T follicular helper cell (primary cell): Measurements from ENCODE around the gene DPP10.
"Not testable (repeated sequence)": the region's sequence is repeated elsewhere in the genome, so short reads cannot be mapped to it uniquely, and the experiment has no call there.

Experiments
- DNase-seq: peaks from one replicate; pipeline ENCODE4 v3.0.0-alpha.2; 2020; ENCODE audit warnings: low read depth

The DPP10 gene

GRCh38 chr2:114515882-114516281, 73.4 kb downstream of the DPP10 start:
- no peak for DNase-seq

- no peak for DNase-seq
Observed at GRCh38 chr2:114517580-114517979, 75.1 kb downstream of the DPP10 start.

- no peak for DNase-seq
Observed at GRCh38 chr2:114518738-114519137, 76.3 kb downstream of the DPP10 start.

GRCh38 chr2:114522612-114523011, 80.2 kb downstream of the DPP10 start:
- DNase-seq = not testable (repeated sequence)

- no peak for DNase-seq
Observed at GRCh38 chr2:114525955-114526354, 83.5 kb downstream of the DPP10 start.

- no peak for DNase-seq
Observed at GRCh38 chr2:114526841-114527240, 84.4 kb downstream of the DPP10 start.

GRCh38 chr2:114527330-114527983, 85.0 kb downstream of the DPP10 start:
- DNase-seq = no peak

- no peak for DNase-seq
Observed at GRCh38 chr2:114534116-114535084, 92.0 kb downstream of the DPP10 start.

- DNase-seq = no peak
Observed at GRCh38 chr2:114537777-114538176, 95.3 kb downstream of the DPP10 start.

- no peak for DNase-seq
Observed at GRCh38 chr2:114542695-114543094, 100.3 kb downstream of the DPP10 start.

- no peak for DNase-seq
Observed at GRCh38 chr2:114543236-114543766, 100.9 kb downstream of the DPP10 start.

GRCh38 chr2:114545052-114545451, 102.6 kb downstream of the DPP10 start:
- no peak for DNase-seq

GRCh38 chr2:114546531-114546930, 104.1 kb downstream of the DPP10 start:
- DNase-seq = no peak

- DNase-seq = no peak
Observed at GRCh38 chr2:114548151-114548550, 105.7 kb downstream of the DPP10 start.

GRCh38 chr2:114550364-114550763, 107.9 kb downstream of the DPP10 start:
- DNase-seq = no peak

GRCh38 chr2:114550895-114551793, 108.7 kb downstream of the DPP10 start:
- no peak for DNase-seq

- DNase-seq = no peak
Observed at GRCh38 chr2:114553027-114553426, 110.6 kb downstream of the DPP10 start.

- no peak for DNase-seq
Observed at GRCh38 chr2:114569166-114569565, 126.7 kb downstream of the DPP10 start.

GRCh38 chr2:114577657-114578056, 135.2 kb downstream of the DPP10 start:
- no peak for DNase-seq

- DNase-seq = no peak
Observed at GRCh38 chr2:114579542-114579941, 137.1 kb downstream of the DPP10 start.

GRCh38 chr2:114580691-114581090, 138.2 kb downstream of the DPP10 start:
- no peak for DNase-seq

GRCh38 chr2:114598329-114598728, 155.9 kb downstream of the DPP10 start:
- DNase-seq = no peak
